SJSA1 (cell line): Measurements from ENCODE around the gene BAZ2B. TPM values are rescaled to one million over a fixed set of nuclear protein-coding genes. Genes with fewer than 3 reads are reported as not detected.

Source experiments
- total RNA-seq: library from RNA; depleted of rRNA; stranded (reverse); fragments of >200 nt; shearing (Covaris generic); gene quantifications from 2 replicates; pipeline ENCODE4 v1.2.3, GENCODE V29; 2014; rRNA removed

BAZ2B gene
- total RNA-seq, 1 experiment from 2014 or later, result 15.0 TPM

Other genes starting within 250 kb of the BAZ2B start
- gene MARCHF7, start 96.0 kb upstream of the BAZ2B start, total RNA-seq, result 129 and 225 TPM in 2 replicates
- 12.6 and 16.4 TPM in 2 replicates for gene CD302, start 181.7 kb upstream of the BAZ2B start, total RNA-seq